ENCODE measurements around the gene SLC6A1.

SLC6A1 gene

GRCh38 chr3:11006986-11007933 lies 14.7 kb downstream of the SLC6A1 start:
- intact Hi-C loops (cut with DNase I), result no loop called here
- DNase-seq, result no peak

GRCh38 chr3:11009898-11010297 lies 17.4 kb downstream of the SLC6A1 start:
- intact Hi-C loops (cut with DNase I), result no loop called here
- peak in 1 of 42 donors; percentile 69 for DNase-seq

DNA sequence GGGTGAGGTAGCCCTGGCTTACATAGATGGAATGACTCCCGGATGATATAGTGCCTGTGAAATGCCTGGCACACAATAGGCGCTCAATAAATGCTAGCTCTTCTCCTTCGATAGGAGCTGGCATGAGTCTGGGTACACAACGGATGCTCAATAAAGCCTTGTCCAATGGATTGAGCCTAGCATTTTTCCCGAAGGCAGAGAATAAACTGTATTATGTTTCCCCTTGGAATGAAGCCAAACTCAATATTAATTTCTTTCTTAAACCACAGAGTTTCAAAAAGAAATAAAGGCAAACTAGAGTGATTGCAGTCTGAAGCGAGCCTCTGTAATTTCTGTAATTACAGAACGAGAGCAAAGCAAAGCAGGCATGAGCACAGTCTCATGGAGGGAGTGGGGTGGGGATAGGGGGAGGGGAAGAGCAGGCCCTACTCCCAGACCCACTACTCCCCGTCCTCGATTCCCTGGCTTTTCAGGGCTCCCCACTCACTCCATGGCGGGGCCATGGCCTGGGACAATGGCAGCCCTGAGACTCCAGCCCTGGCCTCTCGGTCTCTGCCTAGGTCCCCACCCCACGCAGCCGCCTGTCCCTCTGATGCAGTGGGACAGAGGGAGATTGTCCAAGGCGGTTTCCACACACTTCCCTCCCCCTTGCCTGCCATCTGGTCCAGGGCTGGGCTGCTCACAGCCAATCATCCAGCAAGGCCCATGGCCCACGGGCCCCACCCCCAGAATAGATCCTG lies 18.0 kb downstream of the SLC6A1 start:
- peak; percentile 69 to 94 (median 86) for DNase-seq
- intact Hi-C loops (cut with DNase I), result no loop called here

GRCh38 chr3:11014253-11014652 lies 21.7 kb downstream of the SLC6A1 start:
- intact Hi-C loops (cut with DNase I), result no loop called here
- no peak for DNase-seq

DNA sequence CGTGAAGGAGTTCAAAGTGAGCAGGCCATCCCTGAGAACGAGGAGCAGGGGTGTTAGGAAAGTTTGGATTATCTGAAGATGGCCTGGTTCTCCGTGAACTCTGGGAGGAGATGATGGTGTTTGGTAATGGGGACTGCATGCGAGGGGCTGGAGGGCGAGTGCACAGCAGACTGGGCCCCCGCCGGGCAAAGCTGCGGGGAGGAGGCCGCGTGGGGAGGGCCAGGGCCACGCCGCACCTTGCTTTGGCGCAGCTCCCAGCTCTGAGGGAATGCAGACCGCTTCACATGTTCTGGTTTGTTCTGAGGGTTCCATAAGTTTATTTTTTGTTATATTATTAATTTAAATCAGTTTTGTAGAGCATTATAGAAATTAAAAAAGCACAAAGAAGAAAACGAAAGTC lies 22.2 kb downstream of the SLC6A1 start:
- intact Hi-C loops (cut with DNase I), result no loop called here
- no peak for DNase-seq

- no peak for DNase-seq
- intact Hi-C loops (cut with DNase I), result no loop called here
These were observed 22.8 kb downstream of the SLC6A1 start for GRCh38 chr3:11015369-11015768.

- intact Hi-C loops (cut with DNase I), result no loop called here
- DNase-seq, result no peak
These were observed 24.2 kb downstream of the SLC6A1 start for GRCh38 chr3:11016727-11017126.

- intact Hi-C loops (cut with DNase I), result no loop called here
- DNase-seq, result no peak
These were observed 26.7 kb downstream of the SLC6A1 start for GRCh38 chr3:11019116-11019819.

DNA sequence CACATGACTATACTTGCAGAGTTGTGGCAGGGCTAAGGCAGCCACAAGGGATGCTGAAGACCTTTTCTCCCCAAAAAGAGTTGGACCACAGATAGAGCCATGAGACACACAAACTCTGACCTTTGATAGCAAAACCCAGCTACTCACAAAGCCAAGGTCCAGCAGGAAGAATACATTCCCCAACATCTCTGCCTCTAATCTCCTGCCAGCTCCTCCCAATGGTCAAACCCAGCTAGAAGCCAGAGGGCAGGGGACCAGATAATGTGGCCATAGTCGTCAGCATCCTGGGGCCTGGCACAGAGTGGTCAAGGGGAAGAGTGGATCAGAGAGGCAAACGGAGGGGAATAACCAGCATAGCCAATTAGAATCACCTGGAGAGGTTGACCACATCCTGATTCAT lies 28.2 kb downstream of the SLC6A1 start:
- DNase-seq, result no peak
- intact Hi-C loops (cut with DNase I), result loop anchor here (10.0 kb wide), 1 partner anchor 76 kb away; no protein-coding TSS in a partner anchor

GRCh38 chr3:11021611-11022011 lies 29.1 kb downstream of the SLC6A1 start:
- intact Hi-C loops (cut with DNase I), result loop anchor here (10.0 kb wide), 1 partner anchor 77 kb away; no protein-coding TSS in a partner anchor
- peak in 41 of 42 donors; percentile 48 to 88 (median 73) for DNase-seq

DNA sequence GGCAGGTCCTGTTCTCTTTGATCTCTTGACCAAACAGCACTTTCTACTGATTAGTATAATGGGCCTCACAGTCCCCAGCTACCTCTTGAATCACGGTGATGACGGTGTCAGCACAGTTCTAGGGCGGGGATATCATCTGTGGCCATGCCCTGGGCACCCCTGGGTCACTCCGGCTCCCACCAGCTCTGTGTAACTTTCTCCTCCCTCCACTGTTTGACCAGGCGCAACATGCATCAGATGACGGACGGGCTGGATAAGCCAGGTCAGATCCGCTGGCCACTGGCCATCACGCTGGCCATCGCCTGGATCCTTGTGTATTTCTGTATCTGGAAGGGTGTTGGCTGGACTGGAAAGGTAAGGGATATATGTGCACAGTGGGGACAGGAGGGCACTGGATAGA lies 29.6 kb downstream of the SLC6A1 start:
- intact Hi-C loops (cut with DNase I), result loop anchor here (10.0 kb wide), 1 partner anchor 77 kb away; no protein-coding TSS in a partner anchor
- DNase-seq, result no peak

GRCh38 chr3:11024181-11024580 lies 31.6 kb downstream of the SLC6A1 start:
- DNase-seq, result no peak
- intact Hi-C loops (cut with DNase I), result loop anchor here (10.0 kb wide), 1 partner anchor 79 kb away; no protein-coding TSS in a partner anchor

- no peak for DNase-seq
- intact Hi-C loops (cut with DNase I), result loop anchor here (10.0 kb wide), 1 partner anchor 85 kb away; no protein-coding TSS in a partner anchor
These were observed 37.4 kb downstream of the SLC6A1 start for GRCh38 chr3:11029948-11030347.

DNA sequence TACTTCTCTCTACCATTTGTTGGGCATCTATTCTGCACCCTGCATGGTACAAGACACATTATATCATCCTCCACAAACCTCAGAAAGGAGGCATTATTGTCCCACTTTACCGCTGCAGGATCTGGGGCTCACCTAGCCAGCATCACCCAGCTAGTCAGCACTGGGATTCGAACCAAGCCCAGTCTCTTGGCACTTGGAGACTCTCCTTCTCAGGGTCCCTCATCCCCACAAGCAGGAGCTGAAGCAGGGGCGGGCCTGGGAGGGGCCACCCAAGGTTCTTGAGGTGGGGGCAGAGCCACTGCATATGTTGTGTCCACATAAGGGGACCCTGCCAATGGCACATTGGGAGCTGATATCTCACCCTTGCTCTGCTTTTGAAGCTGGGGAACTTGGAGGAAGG lies 41.3 kb downstream of the SLC6A1 start:
- intact Hi-C loops (cut with DNase I), result no loop called here

GRCh38 chr3:11034309-11034985 lies 41.9 kb downstream of the SLC6A1 start:
- intact Hi-C loops (cut with DNase I), result no loop called here
- no peak for DNase-seq

More for the DNA sequence above, 41.3 kb downstream of the SLC6A1 start:
- no peak for DNase-seq

DNA sequence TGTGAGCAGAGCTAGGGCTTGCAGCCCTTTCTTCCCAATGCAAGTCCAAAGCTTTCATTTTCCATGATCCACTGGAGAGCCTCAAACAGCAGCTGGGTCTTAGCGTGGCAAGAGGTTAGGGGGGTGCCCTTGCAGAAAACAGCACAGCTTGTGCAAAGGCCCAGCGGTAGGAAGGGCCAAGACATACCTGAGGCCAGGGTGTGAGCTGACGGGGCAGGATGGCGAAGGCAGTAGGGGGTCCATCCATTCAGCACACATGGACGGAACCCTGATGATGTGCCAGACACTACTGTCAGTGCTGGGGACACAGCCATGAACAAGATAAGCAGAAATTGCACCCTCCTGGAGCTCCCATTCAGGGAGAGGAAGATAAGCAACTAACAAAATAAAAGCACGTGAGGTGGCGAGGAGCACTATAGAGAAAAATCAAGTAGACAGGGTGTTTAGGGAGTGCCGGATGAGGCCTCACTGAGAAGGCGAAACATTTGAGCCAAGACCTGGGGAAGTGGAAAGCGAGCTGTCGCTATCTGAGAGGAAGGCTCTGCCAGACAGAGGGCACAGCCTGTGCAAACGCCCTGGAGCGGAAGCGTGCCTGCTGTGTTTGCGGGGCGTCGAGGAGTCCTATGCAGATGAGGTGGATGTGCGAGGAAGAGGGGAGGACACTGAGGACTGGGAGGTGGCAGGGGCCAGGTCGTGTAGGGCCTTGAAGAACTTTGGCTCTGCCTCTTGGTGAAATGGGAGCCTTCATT lies 43.4 kb downstream of the SLC6A1 start:
- no peak for DNase-seq
- intact Hi-C loops (cut with DNase I), result no loop called here

GRCh38 chr3:11037241-11037873 lies 44.8 kb downstream of the SLC6A1 start:
- DNase-seq, result peak in 41 of 42 donors; percentile 24 to 82 (median 56)
- intact Hi-C loops (cut with DNase I), result no loop called here
